Ectodermal cell (in vitro differentiated cells): ENCODE data around the gene LRRK1. TPM values are rescaled to one million over a fixed set of nuclear protein-coding genes. Genes with fewer than 3 reads are reported as not detected.

Experiments
- H3K27ac ChIP-seq: 2 replicates; pipeline ENCODE4 v1.7.0; 2013; ENCODE audit warnings: mild to moderate bottlenecking, low read depth, low read length; ENCODE audit not compliant: insufficient read depth, poor library complexity, severe bottlenecking
- H3K27me3 ChIP-seq: 2 replicates; pipeline ENCODE4 v1.7.0; 2013; ENCODE audit warnings: mild to moderate bottlenecking, low read length; ENCODE audit not compliant: insufficient read depth, control insufficient read depth, poor library complexity, severe bottlenecking
- H3K36me3 ChIP-seq: one replicate; pipeline ENCODE4 v1.7.0; 2013; ENCODE audit warnings: low read length; ENCODE audit not compliant: control insufficient read depth, insufficient read depth
- H3K4me1 ChIP-seq: one replicate; pipeline ENCODE4 v1.7.0; 2013; ENCODE audit warnings: low read length; ENCODE audit not compliant: control insufficient read depth, insufficient read depth
- H3K4me3 ChIP-seq: 2 replicates; pipeline ENCODE4 v1.7.0; 2013; ENCODE audit warnings: low read depth, low read length, control low read depth; ENCODE audit not compliant: insufficient read depth
- H3K9me3 ChIP-seq: 2 replicates; pipeline ENCODE4 v1.7.0; 2013; ENCODE audit warnings: mild to moderate bottlenecking, low read length, moderate library complexity; ENCODE audit not compliant: control insufficient read depth
- WGBS, 2 experiments: methylation state at CpG; one replicate each; pipeline ENCODE4 v1.1.7; 2013; ENCODE audit warnings: missing lambda C conversion rate in 2 of 2; 5-methylcytosine and 5-hydroxymethylcytosine counted together
- polyA plus RNA-seq, 4 experiments: library from polyadenylated mRNA; stranded (reverse); fragments of 50-300 nt; gene quantifications; one replicate each; pipeline ENCODE4 v1.2.3, GENCODE V29; 2013

Gene LRRK1, protein sequence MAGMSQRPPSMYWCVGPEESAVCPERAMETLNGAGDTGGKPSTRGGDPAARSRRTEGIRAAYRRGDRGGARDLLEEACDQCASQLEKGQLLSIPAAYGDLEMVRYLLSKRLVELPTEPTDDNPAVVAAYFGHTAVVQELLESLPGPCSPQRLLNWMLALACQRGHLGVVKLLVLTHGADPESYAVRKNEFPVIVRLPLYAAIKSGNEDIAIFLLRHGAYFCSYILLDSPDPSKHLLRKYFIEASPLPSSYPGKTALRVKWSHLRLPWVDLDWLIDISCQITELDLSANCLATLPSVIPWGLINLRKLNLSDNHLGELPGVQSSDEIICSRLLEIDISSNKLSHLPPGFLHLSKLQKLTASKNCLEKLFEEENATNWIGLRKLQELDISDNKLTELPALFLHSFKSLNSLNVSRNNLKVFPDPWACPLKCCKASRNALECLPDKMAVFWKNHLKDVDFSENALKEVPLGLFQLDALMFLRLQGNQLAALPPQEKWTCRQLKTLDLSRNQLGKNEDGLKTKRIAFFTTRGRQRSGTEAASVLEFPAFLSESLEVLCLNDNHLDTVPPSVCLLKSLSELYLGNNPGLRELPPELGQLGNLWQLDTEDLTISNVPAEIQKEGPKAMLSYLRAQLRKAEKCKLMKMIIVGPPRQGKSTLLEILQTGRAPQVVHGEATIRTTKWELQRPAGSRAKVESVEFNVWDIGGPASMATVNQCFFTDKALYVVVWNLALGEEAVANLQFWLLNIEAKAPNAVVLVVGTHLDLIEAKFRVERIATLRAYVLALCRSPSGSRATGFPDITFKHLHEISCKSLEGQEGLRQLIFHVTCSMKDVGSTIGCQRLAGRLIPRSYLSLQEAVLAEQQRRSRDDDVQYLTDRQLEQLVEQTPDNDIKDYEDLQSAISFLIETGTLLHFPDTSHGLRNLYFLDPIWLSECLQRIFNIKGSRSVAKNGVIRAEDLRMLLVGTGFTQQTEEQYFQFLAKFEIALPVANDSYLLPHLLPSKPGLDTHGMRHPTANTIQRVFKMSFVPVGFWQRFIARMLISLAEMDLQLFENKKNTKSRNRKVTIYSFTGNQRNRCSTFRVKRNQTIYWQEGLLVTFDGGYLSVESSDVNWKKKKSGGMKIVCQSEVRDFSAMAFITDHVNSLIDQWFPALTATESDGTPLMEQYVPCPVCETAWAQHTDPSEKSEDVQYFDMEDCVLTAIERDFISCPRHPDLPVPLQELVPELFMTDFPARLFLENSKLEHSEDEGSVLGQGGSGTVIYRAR (N-terminal part only)
- polyA plus RNA-seq (2013, experiment 1 of 4), result 0.70 TPM
- polyA plus RNA-seq (2013, experiment 2 of 4), result 0.30 TPM
- 0.21 TPM for polyA plus RNA-seq (2013, experiment 3 of 4)
- polyA plus RNA-seq (2013, experiment 4 of 4), result 0.16 TPM

DNA sequence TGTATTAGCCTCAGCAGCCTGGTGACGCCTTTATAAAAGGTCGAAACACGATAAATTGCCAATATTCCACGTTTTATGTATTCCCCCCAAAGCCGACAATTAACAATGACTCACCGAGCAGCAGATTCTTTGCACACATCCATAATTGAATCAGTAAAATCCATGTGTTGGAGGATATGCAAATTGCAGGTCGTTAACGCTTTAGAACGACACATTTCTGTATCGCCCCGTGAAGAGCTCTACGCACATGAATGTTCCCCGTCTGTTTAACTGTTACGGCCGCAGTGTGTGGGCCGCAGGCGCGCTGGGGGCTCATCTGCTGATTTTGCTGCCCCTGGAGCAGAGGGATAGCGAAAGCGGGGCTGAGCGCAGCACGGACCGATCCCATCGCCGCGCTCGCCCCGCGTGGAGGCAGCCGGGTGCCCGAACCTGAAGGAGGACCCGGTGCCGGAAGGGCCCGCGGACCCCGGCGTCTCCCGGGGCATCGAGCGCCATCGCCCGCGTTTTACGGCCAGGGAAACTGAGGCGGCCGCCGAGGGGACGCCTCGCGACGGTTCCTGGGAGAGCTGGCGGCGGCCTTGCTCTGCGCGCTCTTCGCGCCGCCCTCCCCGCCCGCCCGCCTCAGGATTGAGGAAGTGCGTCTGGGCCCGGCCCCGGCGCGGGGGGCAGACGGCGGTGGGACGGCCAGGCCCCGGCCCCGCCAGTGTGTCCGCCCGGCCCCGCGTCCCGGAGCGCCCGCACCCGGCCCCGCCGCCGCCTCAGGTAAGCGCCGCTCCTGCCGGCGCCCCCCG, at the start of gene LRRK1:
Gene LRRK1, plus strand, starts transcription at position 668 of the 791 bp plus-strand sequence. CDS start 5,276 bp downstream, outside the sequence.
- Histone ChIP-seq H3K9me3 (no peaks in the 10 kb centered on the region), H3K4me1 (peaks cover 5% of the 10 kb centered on the region), H3K4me3 (peak within 1 kb of the TSS; percentile 33), H3K27ac (no peak within 1 kb of the TSS), H3K36me3 (no peaks in the 10 kb centered on the region), H3K27me3 (peaks cover 70% of the 10 kb centered on the region)
- 2% methylated on average over 87 of the region's 87 CpGs for WGBS, 2 experiments

DNA sequence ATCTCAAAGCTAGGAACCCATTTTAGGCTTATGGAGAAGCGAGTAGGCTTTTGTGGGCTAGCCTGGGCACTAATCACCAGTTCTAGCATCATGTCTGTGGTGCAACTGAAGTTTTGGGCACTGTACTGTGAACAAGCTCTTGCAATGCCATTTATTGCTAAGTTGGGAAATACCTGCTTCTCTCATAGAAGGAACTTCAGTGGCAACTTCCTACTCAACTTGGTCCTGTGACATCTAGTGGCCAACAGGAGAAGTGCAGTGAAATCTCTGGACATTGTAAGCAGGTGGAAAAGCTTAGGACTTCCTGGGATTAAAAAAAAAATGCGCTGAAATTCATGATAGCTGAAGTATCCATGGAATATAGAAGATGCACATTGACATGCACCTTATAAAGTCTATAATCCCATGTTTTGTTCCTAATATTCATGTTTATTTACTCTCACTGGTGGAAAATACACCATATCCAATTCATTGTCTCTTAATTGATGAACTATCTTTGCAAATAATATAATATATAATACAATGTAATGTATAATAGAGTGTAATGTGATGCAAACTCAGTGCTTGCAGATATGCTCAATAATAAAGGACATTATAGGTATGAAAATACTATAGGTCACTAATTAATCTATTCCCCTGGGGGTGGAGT, 46.0 kb upstream of the LRRK1 start:
- no peaks in the 10 kb centered on the region for H3K36me3 ChIP-seq
- 52 to 59% methylated on average over 2 of the region's 2 CpGs for WGBS, 2 experiments
- H3K9me3 ChIP-seq, result no peaks in the 10 kb centered on the region
- no peak overlapping the region for H3K27ac ChIP-seq
- peaks cover 30% of the 10 kb centered on the region for H3K27me3 ChIP-seq
- H3K4me3 ChIP-seq, result no peak overlapping the region
- no peaks in the 10 kb centered on the region for H3K4me1 ChIP-seq

DNA sequence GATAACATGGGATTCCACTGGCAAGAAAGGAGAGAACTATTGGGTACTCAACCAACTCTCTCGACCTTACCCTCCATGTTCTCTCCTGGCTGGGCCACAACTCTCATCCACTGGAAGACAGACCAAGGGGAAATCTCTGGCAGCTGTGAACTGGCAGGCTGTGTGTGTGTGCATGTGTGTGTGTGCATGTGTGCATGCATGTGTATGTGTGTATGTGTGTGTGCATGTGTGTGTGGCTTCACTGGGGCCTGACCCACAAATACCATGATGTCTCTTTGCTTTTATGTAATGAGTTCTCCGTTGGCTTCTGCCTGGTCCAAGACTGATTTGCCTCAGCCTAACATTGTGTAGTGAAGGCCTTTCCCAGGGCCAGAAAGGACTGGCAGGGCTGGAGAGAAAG, 43.7 kb upstream of the LRRK1 start:
- WGBS, 2 experiments, result 90% methylated on average over 2 of the region's 2 CpGs
- Histone ChIP-seq H3K9me3 (no peaks in the 10 kb centered on the region), H3K27ac (no peak overlapping the region), H3K4me1 (no peaks in the 10 kb centered on the region), H3K36me3 (no peaks in the 10 kb centered on the region), H3K27me3 (peaks cover 54% of the 10 kb centered on the region), H3K4me3 (no peak overlapping the region)

DNA sequence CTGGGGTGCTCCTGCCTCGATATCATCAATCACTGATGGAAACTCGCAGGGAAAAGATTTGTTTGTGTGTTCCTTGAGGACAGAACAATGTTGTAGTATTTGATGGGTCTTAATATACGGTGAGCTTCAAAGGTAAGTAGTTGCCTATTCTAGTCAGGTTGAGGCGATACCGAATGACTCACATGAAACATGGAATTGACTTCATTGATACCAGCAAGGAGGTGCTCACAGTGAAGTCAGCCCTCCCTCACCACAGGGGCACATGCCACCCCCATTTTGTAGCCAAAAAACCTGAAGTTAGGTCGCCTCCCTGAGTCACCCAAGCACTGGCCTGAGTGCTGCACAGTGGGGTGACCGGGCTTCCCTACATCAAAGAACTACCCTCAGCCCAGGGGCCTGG, 43.2 kb upstream of the LRRK1 start:
- H3K4me3 ChIP-seq, result no peak overlapping the region
- no peaks in the 10 kb centered on the region for H3K36me3 ChIP-seq
- H3K27me3 ChIP-seq, result peaks cover 59% of the 10 kb centered on the region
- H3K4me1 ChIP-seq, result no peaks in the 10 kb centered on the region
- H3K27ac ChIP-seq, result no peak overlapping the region
- no peaks in the 10 kb centered on the region for H3K9me3 ChIP-seq
- 92 to 94% methylated on average over 7 of the region's 7 CpGs for WGBS, 2 experiments

DNA sequence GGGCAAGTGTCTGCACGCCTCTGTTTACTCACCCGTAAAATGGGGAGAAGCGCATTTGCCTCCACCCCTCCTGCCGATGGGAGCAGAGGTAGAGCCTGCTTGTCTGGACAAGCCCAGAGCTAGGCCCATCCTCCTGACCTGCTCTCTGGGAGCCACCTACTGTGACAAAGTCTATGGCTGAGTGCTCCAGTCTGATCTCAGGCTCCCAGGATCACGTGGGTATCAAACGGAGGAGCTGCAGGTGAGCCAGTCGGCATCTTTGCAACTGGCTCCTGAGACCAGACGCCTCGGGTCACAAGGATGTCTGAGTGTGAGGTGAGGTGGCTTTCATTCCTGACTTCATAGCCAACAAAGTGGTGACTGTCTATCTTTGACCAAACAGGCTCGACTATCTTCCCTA, 41.6 kb upstream of the LRRK1 start:
- Histone ChIP-seq H3K36me3 (no peaks in the 10 kb centered on the region), H3K27me3 (peaks cover 74% of the 10 kb centered on the region), H3K27ac (no peak overlapping the region), H3K4me1 (no peaks in the 10 kb centered on the region), H3K9me3 (no peaks in the 10 kb centered on the region), H3K4me3 (no peak overlapping the region)
- 81 to 84% methylated on average over 10 of the region's 10 CpGs for WGBS, 2 experiments

DNA sequence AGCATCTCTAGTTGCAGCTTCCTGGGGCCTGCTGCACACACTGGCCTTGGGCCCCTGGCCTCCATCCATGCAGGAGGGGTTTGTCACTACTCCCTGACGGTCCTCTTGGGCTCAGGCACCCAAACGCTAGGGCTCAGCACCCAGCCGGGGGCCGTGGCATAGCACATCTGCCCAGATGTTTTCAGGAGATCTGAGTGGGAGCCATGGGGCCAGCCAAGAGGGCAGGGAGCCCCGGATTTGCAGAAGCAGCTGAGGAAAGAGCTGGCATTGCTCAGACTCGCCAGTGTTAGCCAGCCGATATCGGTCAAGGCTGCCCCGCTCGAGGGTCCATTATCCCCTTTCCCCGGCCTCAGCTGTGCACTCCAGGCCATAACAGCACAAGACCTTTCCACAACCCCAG, 41.0 kb upstream of the LRRK1 start:
- Histone ChIP-seq H3K4me1 (no peaks in the 10 kb centered on the region), H3K4me3 (no peak overlapping the region), H3K27me3 (peaks cover 80% of the 10 kb centered on the region), H3K27ac (no peak overlapping the region), H3K9me3 (no peaks in the 10 kb centered on the region), H3K36me3 (no peaks in the 10 kb centered on the region)
- 76 to 79% methylated on average over 11 of the region's 11 CpGs for WGBS, 2 experiments

DNA sequence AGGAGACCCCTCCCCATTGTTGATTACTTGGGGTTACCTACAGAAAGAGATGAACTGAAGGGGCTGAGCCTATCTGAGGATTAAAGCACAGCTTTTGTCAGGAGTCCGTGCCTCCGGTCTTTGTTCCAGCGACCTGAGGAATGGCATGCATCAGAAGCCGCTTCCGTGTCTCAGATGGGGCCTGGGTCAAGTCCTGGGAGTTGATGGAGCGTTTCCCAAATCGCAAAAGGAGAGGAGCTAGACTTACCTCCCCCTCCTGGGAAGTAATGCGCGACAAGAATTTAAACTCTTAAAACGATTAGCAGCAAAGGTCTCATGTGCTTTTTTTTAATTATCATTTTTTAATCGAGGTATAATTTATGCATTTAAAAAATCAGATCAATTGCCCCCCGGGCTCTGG, 40.5 kb upstream of the LRRK1 start:
- no peak overlapping the region for H3K27ac ChIP-seq
- no peaks in the 10 kb centered on the region for H3K9me3 ChIP-seq
- H3K4me1 ChIP-seq, result no peaks in the 10 kb centered on the region
- H3K36me3 ChIP-seq, result no peaks in the 10 kb centered on the region
- 5 to 6% methylated on average over 9 to 12 of the region's 12 CpGs for WGBS, 2 experiments
- H3K27me3 ChIP-seq, result peaks cover 85% of the 10 kb centered on the region
- H3K4me3 ChIP-seq, result peak overlapping the region; percentile 24

DNA sequence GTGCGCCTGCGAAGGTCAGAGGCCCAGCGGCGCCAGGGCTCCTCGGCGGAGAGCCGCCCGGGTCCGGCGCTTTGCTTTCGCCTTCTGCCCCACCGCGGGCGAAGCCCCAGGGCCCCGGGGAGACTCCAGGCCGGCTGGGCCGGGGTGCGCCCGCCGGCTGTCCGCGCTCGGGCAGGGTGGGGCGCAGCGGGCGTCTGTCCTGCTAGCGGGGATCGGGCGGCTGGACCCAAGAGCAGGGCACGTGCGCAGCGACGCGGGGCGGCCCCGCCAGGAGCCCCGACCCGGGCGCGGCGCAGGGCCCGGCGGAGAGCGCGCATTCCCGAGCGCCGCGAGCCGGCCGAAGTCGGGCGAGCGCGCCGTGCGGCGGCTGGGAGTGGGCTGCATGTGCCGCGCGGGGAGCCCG, 40.1 kb upstream of the LRRK1 start:
- Histone ChIP-seq H3K27ac (no peak overlapping the region), H3K4me3 (peak overlapping the region; percentile 24), H3K27me3 (peaks cover 86% of the 10 kb centered on the region), H3K9me3 (no peaks in the 10 kb centered on the region), H3K4me1 (no peaks in the 10 kb centered on the region), H3K36me3 (no peaks in the 10 kb centered on the region)
- 1% methylated on average over 62 of the region's 62 CpGs for WGBS, 2 experiments
